ENCODE results near the gene ANTXR1.

ANTXR1 gene

DNA sequence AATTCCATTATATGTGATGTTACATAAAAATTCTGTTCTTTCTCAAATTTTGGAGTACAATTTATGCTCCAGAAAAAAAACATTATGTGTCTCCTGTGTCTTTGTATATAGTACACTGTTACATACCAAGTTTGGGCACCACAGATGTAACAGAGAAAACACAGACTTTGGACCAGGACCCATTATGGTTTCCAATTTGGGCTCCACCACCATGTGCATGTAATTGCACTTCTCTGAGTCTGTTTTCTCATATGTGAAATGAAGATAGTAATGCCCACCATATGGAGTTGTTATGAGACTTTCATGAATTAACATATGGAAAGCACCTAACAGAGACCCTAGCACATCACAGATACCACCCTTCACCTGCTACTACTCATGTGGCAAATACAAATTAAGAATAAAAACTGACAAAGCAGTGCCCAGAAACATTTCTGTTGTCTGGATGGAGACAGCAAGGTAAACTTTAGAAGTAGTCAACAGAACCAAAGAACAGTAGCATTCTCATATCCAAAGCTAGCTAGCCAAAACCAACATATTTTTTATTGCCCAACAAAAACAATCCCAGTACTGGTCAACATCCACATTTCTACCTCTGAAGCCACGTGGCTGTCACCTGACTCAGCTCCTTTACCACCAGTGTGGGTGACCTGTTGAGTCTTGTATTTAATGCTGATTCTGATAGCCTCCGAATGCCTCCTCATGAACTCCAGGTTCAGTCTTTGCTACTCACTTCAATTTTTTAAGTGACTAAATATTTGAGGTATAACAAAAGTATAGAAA is 42.9 kb downstream of the ANTXR1 start:
- no peak overlapping the region for H3K27ac ChIP-seq (ENCODE audit: low read length)
- H3K27me3 ChIP-seq (ENCODE audit: control insufficient read depth in 1 of 2, insufficient read depth in 2 of 2, low read length in 2 of 2): no peaks in the 10 kb centered on the region
- no peaks in the 10 kb centered on the region for H3K36me3 ChIP-seq (ENCODE audit: control insufficient read depth in 2 of 2, insufficient read depth in 2 of 2, low read length in 2 of 2)
- H3K4me3 ChIP-seq (ENCODE audit: low read length in 2 of 2): no peak overlapping the region
- H3K9me3 ChIP-seq (ENCODE audit: control insufficient read depth in 2 of 2, low read length in 2 of 2): no peaks in the 10 kb centered on the region
- H3K9ac ChIP-seq (ENCODE audit: low read length in 2 of 2): no peak overlapping the region
- no peaks in the 10 kb centered on the region for H3K4me1 ChIP-seq (ENCODE audit: control insufficient read depth, insufficient read depth, low read length)

DNA sequence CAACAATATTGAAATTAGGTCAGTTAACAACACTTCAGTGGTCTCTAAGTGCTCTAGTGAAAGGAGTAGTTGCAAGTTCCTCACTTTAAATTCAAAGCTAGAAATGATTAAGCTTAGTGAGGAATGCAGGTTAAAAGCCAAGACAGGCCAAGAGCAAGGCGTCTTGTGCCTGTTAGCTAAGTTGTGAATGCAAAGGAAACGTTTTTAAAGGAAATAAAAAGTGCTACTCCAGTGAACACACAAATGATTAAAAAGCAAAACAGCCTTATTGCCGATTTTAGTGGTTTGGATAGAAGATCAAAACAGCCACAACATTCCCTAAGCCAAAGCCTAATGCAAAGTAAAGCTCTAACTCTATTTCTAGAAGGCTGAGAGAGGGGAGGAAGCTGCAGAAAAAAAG is 44.7 kb downstream of the ANTXR1 start:
- no peaks in the 10 kb centered on the region for H3K9me3 ChIP-seq (ENCODE audit: control insufficient read depth in 2 of 2, low read length in 2 of 2)
- H3K36me3 ChIP-seq (ENCODE audit: control insufficient read depth in 2 of 2, insufficient read depth in 2 of 2, low read length in 2 of 2): no peaks in the 10 kb centered on the region
- H3K27ac ChIP-seq (ENCODE audit: low read length): no peak overlapping the region
- H3K4me1 ChIP-seq (ENCODE audit: control insufficient read depth, insufficient read depth, low read length): no peaks in the 10 kb centered on the region
- H3K4me3 ChIP-seq (ENCODE audit: low read length in 2 of 2): no peak overlapping the region
- no peaks in the 10 kb centered on the region for H3K27me3 ChIP-seq (ENCODE audit: control insufficient read depth in 1 of 2, insufficient read depth in 2 of 2, low read length in 2 of 2)
- H3K9ac ChIP-seq (ENCODE audit: low read length in 2 of 2): no peak overlapping the region

DNA sequence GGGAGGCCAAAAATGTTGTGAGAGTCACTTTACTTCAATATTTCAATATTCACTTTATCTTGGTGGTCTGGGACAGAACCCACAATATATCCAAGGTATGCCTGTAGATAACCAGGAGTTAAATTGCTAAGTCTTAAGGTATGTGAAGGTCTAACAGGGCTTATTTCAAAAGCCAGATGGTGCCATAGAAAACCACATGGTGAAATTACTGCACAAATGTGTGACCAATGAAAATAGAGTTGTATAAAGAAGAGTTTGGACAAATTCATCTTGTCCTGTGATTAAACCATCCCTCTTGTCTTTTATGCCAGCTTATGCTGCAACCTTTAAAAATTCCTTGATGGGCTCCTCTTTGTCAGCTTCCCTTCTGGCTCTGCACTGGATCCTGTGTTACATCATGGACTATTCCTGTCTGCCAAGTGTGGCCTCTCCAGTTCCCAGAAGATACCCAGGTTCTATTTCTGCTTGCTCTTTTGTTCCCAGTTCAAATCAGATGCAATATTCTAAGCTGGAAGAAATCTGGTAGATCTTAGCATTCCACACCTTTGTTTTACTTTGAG is 46.8 kb downstream of the ANTXR1 start:
- Histone ChIP-seq H3K9ac (ENCODE audit: low read length in 2 of 2) (no peak overlapping the region), H3K4me3 (ENCODE audit: low read length in 2 of 2) (no peak overlapping the region), H3K4me1 (ENCODE audit: control insufficient read depth, insufficient read depth, low read length) (no peaks in the 10 kb centered on the region), H3K27ac (ENCODE audit: low read length) (no peak overlapping the region), H3K27me3 (ENCODE audit: control insufficient read depth in 1 of 2, insufficient read depth in 2 of 2, low read length in 2 of 2) (no peaks in the 10 kb centered on the region), H3K9me3 (ENCODE audit: control insufficient read depth in 2 of 2, low read length in 2 of 2) (no peaks in the 10 kb centered on the region), H3K36me3 (ENCODE audit: control insufficient read depth in 2 of 2, insufficient read depth in 2 of 2, low read length in 2 of 2) (no peaks in the 10 kb centered on the region)

DNA sequence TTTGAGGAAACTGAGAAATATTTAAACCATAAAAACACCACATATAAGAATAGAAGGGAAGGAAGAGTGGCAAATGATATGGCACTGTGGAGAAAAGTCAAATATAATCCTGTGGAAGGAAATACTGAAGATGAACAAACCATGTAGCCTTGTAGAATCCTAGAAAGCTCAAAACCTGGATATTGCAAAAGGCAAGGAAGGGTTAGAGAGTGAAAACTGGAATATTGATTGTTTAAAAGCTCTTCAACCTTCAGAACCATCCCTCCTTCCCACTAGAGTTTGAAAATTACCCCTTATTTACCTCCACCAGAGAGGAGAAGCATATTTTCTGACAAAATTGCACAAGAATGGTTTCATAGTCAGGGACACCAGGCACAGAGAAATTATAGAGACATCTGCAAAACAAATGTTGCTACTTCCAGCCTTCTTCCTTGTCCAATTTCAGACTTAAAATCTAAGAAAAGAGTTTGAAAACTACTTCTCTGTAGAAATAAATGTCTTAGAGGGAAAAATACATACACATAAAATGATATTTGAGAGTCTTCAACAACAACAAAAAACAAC is 48.0 kb downstream of the ANTXR1 start:
- no peak overlapping the region for H3K4me3 ChIP-seq (ENCODE audit: low read length in 2 of 2)
- H3K36me3 ChIP-seq (ENCODE audit: control insufficient read depth in 2 of 2, insufficient read depth in 2 of 2, low read length in 2 of 2): no peaks in the 10 kb centered on the region
- no peak overlapping the region for H3K27ac ChIP-seq (ENCODE audit: low read length)
- H3K27me3 ChIP-seq (ENCODE audit: control insufficient read depth in 1 of 2, insufficient read depth in 2 of 2, low read length in 2 of 2): no peaks in the 10 kb centered on the region
- H3K4me1 ChIP-seq (ENCODE audit: control insufficient read depth, insufficient read depth, low read length): no peaks in the 10 kb centered on the region
- H3K9ac ChIP-seq (ENCODE audit: low read length in 2 of 2): no peak overlapping the region
- H3K9me3 ChIP-seq (ENCODE audit: control insufficient read depth in 2 of 2, low read length in 2 of 2): no peaks in the 10 kb centered on the region

DNA sequence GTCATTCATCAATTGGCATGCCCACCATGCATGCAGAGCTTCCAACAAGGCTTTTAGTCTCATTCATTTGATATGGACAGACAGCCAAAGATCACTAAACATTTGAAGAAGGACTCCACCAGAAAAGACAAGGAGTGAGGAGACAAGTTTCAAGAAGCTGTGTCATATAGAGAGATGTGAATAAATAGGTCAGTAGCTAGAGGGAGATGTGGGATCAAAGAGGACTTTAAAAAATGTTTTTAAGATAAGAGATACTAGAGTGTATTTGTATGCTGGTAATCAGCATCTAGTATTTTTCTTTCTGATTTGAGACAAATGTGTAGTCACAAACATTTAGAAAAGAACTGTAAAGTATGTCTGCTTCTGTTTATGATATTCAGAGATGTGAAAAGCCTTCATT is 48.5 kb downstream of the ANTXR1 start:
- Histone ChIP-seq H3K9ac (ENCODE audit: low read length in 2 of 2) (no peak overlapping the region), H3K9me3 (ENCODE audit: control insufficient read depth in 2 of 2, low read length in 2 of 2) (no peaks in the 10 kb centered on the region), H3K4me3 (ENCODE audit: low read length in 2 of 2) (no peak overlapping the region), H3K4me1 (ENCODE audit: control insufficient read depth, insufficient read depth, low read length) (no peaks in the 10 kb centered on the region), H3K27me3 (ENCODE audit: control insufficient read depth in 1 of 2, insufficient read depth in 2 of 2, low read length in 2 of 2) (no peaks in the 10 kb centered on the region), H3K36me3 (ENCODE audit: control insufficient read depth in 2 of 2, insufficient read depth in 2 of 2, low read length in 2 of 2) (no peaks in the 10 kb centered on the region), H3K27ac (ENCODE audit: low read length) (no peak overlapping the region)

DNA sequence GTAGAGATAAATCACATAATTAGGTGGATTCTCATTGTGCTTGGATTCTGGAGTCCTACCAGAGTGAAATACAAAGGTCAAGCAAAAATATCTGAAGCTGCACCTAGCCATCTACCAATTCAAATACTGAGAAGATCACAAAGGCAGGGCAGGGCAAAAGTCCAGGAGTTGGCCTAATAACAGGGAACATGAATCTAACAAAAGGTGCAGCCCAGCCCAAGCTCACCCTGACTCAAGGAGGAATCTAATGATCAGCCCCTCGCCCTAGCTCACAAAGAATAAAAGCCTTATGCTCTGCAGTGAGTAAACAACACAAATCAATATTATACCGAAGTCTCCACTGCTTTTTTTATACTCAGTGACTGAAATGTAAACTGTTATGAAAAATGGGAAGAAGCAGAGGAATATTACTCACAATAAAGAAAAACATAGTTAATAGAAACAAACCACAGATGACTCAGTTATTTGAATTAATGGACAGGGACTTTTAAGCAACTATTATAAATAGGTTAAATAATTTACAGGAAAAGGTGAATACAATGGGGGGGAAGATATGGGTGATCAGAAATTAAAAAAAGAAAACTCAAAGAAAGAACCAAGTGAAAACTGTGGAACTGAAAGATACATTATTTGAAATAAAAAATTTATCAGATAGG is 49.5 kb downstream of the ANTXR1 start:
- Histone ChIP-seq H3K27ac (ENCODE audit: low read length) (no peak overlapping the region), H3K27me3 (ENCODE audit: control insufficient read depth in 1 of 2, insufficient read depth in 2 of 2, low read length in 2 of 2) (no peaks in the 10 kb centered on the region), H3K36me3 (ENCODE audit: control insufficient read depth in 2 of 2, insufficient read depth in 2 of 2, low read length in 2 of 2) (no peaks in the 10 kb centered on the region), H3K4me3 (ENCODE audit: low read length in 2 of 2) (no peak overlapping the region), H3K9ac (ENCODE audit: low read length in 2 of 2) (no peak overlapping the region), H3K4me1 (ENCODE audit: control insufficient read depth, insufficient read depth, low read length) (no peaks in the 10 kb centered on the region), H3K9me3 (ENCODE audit: control insufficient read depth in 2 of 2, low read length in 2 of 2) (no peaks in the 10 kb centered on the region)

DNA sequence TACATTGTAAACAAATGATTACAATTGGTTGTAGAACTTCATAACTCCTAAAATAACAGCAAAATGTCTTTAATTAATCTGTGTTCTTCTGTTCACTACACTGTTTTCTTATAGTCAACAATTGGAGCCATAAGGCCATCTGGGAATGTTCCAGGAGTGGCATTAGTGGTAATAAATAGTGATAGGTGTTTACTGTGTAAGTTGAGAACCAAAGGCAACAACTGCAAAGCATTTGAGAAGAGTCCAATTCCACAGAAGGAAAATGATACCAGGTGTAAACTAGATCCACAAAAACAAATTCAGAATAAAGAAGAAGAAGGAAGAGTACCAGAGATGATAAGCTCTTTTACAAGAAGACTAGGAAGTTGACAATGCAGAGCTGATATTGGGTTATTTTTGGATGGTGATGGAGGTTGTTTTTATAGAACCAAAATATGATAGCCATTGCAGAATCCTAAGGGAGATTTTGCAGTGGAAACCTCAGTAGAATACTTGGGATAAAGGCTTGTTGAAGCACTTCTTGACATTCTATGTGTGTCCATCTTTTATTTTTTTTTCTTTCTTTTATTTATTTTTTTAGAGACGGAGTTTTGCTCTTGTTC is 52.9 kb downstream of the ANTXR1 start:
- H3K36me3 ChIP-seq (ENCODE audit: control insufficient read depth in 2 of 2, insufficient read depth in 2 of 2, low read length in 2 of 2): peaks cover 0 to 2% of the 10 kb centered on the region in 2 donors
- no peak overlapping the region for H3K27ac ChIP-seq (ENCODE audit: low read length)
- H3K27me3 ChIP-seq (ENCODE audit: control insufficient read depth in 1 of 2, insufficient read depth in 2 of 2, low read length in 2 of 2): no peaks in the 10 kb centered on the region
- no peaks in the 10 kb centered on the region for H3K9me3 ChIP-seq (ENCODE audit: control insufficient read depth in 2 of 2, low read length in 2 of 2)
- H3K9ac ChIP-seq (ENCODE audit: low read length in 2 of 2): no peak overlapping the region
- no peak overlapping the region for H3K4me3 ChIP-seq (ENCODE audit: low read length in 2 of 2)
- no peaks in the 10 kb centered on the region for H3K4me1 ChIP-seq (ENCODE audit: control insufficient read depth, insufficient read depth, low read length)

DNA sequence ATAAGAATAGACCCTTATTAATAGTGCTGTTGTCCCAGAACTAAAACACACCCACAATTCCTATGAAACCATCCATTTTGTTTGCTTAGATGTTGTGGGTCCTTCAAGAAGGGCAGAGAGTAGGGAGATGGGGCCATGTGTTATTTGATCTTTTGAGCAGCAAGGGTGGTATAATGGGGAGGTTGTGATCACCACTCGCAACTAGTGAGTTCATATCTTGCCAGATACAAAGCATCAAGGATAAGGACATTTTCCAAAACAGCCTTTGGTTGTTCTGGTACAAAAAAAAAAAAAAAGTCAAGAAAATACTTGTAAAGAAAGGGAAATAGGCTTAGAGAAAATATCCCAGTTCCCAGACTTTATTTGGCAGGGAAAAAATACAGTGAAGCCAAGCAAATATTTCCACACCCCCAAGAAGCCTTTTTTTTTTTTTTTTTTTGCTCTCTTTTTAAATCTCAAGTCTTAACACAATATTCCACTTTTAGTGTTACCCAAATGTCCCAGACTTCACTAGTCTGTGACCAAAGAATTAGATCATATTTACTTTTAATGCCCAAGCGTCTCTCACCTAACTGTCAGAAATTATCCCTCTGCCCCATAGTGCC is 54.1 kb downstream of the ANTXR1 start:
- Histone ChIP-seq H3K4me1 (ENCODE audit: control insufficient read depth, insufficient read depth, low read length) (no peaks in the 10 kb centered on the region), H3K9me3 (ENCODE audit: control insufficient read depth in 2 of 2, low read length in 2 of 2) (no peaks in the 10 kb centered on the region), H3K27me3 (ENCODE audit: control insufficient read depth in 1 of 2, insufficient read depth in 2 of 2, low read length in 2 of 2) (no peaks in the 10 kb centered on the region), H3K36me3 (ENCODE audit: control insufficient read depth in 2 of 2, insufficient read depth in 2 of 2, low read length in 2 of 2) (peaks cover 0 to 9% of the 10 kb centered on the region in 2 donors), H3K4me3 (ENCODE audit: low read length in 2 of 2) (no peak overlapping the region), H3K27ac (ENCODE audit: low read length) (no peak overlapping the region), H3K9ac (ENCODE audit: low read length in 2 of 2) (no peak overlapping the region)

DNA sequence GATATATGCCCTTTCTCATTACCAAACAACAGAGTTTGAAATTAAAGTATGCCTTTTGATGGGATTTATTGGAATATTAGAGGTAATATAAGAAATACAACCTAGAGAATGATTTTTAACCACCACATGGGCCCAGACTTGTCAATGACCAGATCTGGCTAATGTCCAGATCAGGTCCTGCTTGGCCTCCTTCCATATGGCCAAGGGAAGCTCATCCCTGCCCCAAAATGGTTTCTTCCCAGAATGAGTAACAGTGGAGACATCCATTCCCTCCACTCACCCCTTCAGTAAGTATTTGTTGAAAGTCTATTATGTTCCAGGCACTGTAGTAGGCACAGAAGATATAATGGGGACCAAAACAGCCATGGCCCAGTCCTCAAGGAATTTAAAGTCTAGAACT is 54.9 kb downstream of the ANTXR1 start:
- Histone ChIP-seq H3K9ac (ENCODE audit: low read length in 2 of 2) (no peak overlapping the region), H3K36me3 (ENCODE audit: control insufficient read depth in 2 of 2, insufficient read depth in 2 of 2, low read length in 2 of 2) (peaks cover 0 to 15% of the 10 kb centered on the region in 2 donors), H3K4me1 (ENCODE audit: control insufficient read depth, insufficient read depth, low read length) (no peaks in the 10 kb centered on the region), H3K27ac (ENCODE audit: low read length) (no peak overlapping the region), H3K9me3 (ENCODE audit: control insufficient read depth in 2 of 2, low read length in 2 of 2) (no peaks in the 10 kb centered on the region), H3K27me3 (ENCODE audit: control insufficient read depth in 1 of 2, insufficient read depth in 2 of 2, low read length in 2 of 2) (no peaks in the 10 kb centered on the region), H3K4me3 (ENCODE audit: low read length in 2 of 2) (no peak overlapping the region)

DNA sequence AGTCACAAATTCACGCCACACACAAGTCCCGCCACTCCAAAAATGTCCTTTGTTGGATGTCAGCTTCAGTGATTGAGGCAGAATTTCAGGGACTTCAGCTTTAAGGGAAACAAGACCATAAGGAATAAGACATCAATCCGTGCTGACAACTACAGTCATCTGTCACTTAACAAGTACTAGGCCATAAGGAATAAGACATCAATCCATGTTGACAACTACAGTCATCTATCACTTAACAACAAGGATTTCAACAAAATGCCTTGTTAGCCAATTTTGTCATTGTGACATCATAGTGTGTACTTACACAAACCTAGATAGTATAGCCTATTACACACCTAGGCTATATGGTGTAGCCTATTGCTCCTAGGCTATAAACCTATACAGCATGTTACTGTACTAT is 58.0 kb downstream of the ANTXR1 start:
- Histone ChIP-seq H3K9ac (ENCODE audit: low read length in 2 of 2) (no peak overlapping the region), H3K9me3 (ENCODE audit: control insufficient read depth in 2 of 2, low read length in 2 of 2) (no peaks in the 10 kb centered on the region), H3K36me3 (ENCODE audit: control insufficient read depth in 2 of 2, insufficient read depth in 2 of 2, low read length in 2 of 2) (peaks cover 3 to 23% of the 10 kb centered on the region in 2 donors), H3K27me3 (ENCODE audit: control insufficient read depth in 1 of 2, insufficient read depth in 2 of 2, low read length in 2 of 2) (no peaks in the 10 kb centered on the region), H3K4me3 (ENCODE audit: low read length in 2 of 2) (no peak overlapping the region), H3K4me1 (ENCODE audit: control insufficient read depth, insufficient read depth, low read length) (no peaks in the 10 kb centered on the region), H3K27ac (ENCODE audit: low read length) (no peak overlapping the region)

Data from stomach smooth muscle (tissue), 2 donors.